IMR-90 (cell line): ENCODE results near the gene RIPK4.
"Not testable (repeated sequence)": the region's sequence is repeated elsewhere in the genome, so short reads cannot be mapped to it uniquely, and the experiment has no call there.

ENCODE experiments used
- BHLHE40 ChIP-seq: fragments of 150-350 bp; IDR thresholded peaks from 2 replicates; pipeline ENCODE4 v1.6.1; 2016; ENCODE audit warnings: mild to moderate bottlenecking, low read depth, low read length
- CEBPB ChIP-seq: IDR thresholded peaks from 2 replicates; pipeline ENCODE4 v1.6.1; 2012; ENCODE audit warnings: low read depth, low read length, improper control_type of control experiment
- CHD1 ChIP-seq: IDR thresholded peaks from 2 replicates; pipeline ENCODE4 v1.6.1; 2012; ENCODE audit warnings: low read depth, low read length, improper control_type of control experiment
- ELK1 ChIP-seq: fragments of 150-350 bp; IDR thresholded peaks from 2 replicates; pipeline ENCODE4 v1.6.1; 2016; ENCODE audit warnings: low read depth, mild to moderate bottlenecking, low read length, moderate library complexity, borderline replicate concordance
- MAFK ChIP-seq: IDR thresholded peaks from 2 replicates; pipeline ENCODE4 v1.6.1; 2012; ENCODE audit warnings: low read depth, low read length, improper control_type of control experiment
- NFE2L2 ChIP-seq: fragments of 150-350 bp; IDR thresholded peaks from 2 replicates; pipeline ENCODE4 v1.6.1; 2016; ENCODE audit warnings: low read depth, mild to moderate bottlenecking, low read length
- POLR2A ChIP-seq: IDR thresholded peaks from 2 replicates; pipeline ENCODE4 v1.6.1; 2012; ENCODE audit warnings: mild to moderate bottlenecking, low read depth, low read length
- RAD21 ChIP-seq: IDR thresholded peaks from 2 replicates; pipeline ENCODE4 v1.6.1; 2012; ENCODE audit warnings: low read length, improper control_type of control experiment
- RCOR1 ChIP-seq: IDR thresholded peaks from 2 replicates; pipeline ENCODE4 v1.6.1; 2012; ENCODE audit warnings: mild to moderate bottlenecking, low read length, improper control_type of control experiment; ENCODE audit not compliant: insufficient replicate concordance
- RFX5 ChIP-seq: IDR thresholded peaks from 2 replicates; pipeline ENCODE4 v1.8.0; 2012; ENCODE audit warnings: low read depth, mild to moderate bottlenecking, low read length, moderate library complexity
- SMC3 ChIP-seq: fragments of 150-350 bp; IDR thresholded peaks from 2 replicates; pipeline ENCODE4 v1.6.1; 2016; ENCODE audit warnings: low read depth, mild to moderate bottlenecking, antibody characterized with exemption, low read length, moderate library complexity
- USF2 ChIP-seq: fragments of 150-350 bp; IDR thresholded peaks from 2 replicates; pipeline ENCODE4 v1.6.1; 2017; ENCODE audit warnings: mild to moderate bottlenecking, antibody characterized with exemption, low read length, low read depth
- TF ChIP-seq, protein P1 (sequence below): conservative IDR thresholded peaks from 2 replicates; pipeline ENCODE4 v1.5.1; 2012; ENCODE audit warnings: mild to moderate bottlenecking, low read depth, low read length, improper control_type of control experiment

GRCh38 chr21:41785262-41785661 is 18.4 kb upstream of the RIPK4 start:
- TF ChIP-seq, protein P1, sequence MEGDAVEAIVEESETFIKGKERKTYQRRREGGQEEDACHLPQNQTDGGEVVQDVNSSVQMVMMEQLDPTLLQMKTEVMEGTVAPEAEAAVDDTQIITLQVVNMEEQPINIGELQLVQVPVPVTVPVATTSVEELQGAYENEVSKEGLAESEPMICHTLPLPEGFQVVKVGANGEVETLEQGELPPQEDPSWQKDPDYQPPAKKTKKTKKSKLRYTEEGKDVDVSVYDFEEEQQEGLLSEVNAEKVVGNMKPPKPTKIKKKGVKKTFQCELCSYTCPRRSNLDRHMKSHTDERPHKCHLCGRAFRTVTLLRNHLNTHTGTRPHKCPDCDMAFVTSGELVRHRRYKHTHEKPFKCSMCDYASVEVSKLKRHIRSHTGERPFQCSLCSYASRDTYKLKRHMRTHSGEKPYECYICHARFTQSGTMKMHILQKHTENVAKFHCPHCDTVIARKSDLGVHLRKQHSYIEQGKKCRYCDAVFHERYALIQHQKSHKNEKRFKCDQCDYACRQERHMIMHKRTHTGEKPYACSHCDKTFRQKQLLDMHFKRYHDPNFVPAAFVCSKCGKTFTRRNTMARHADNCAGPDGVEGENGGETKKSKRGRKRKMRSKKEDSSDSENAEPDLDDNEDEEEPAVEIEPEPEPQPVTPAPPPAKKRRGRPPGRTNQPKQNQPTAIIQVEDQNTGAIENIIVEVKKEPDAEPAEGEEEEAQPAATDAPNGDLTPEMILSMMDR, result not testable (repeated sequence)
- TF ChIP-seq RAD21, POLR2A, RFX5, SMC3, BHLHE40, RCOR1, MAFK, CHD1, ELK1, NFE2L2, CEBPB, USF2: not testable (repeated sequence)
